Bronchial epithelial cell (primary cell): ENCODE measurements around the gene TMEM222. TPM values are rescaled to one million over a fixed set of nuclear protein-coding genes. Genes with fewer than 3 reads are reported as not detected.

Source experiments
- DNase-seq: peaks from one replicate; pipeline ENCODE4 v3.0.0-alpha.2; 2010; ENCODE audit warnings: low read depth
- FAIRE-seq: peaks from 2 replicates; lab custom pipeline; 2011; peaks lifted over from hg19 to GRCh38; lab: Jason Lieb, UNC
- H3K27me3 ChIP-seq: 2 replicates; pipeline ENCODE4 v1.5.1; 2011; ENCODE audit warnings: low read length; ENCODE audit not compliant: control insufficient read depth, insufficient read depth
- H3K36me3 ChIP-seq: 2 replicates; pipeline ENCODE4 v1.5.1; 2011; ENCODE audit warnings: low read length; ENCODE audit not compliant: control insufficient read depth, insufficient read depth
- H3K4me3 ChIP-seq: 2 replicates; pipeline ENCODE4 v1.5.1; 2011; ENCODE audit warnings: mild to moderate bottlenecking, low read depth, low read length, control low read depth
- CTCF ChIP-seq: IDR thresholded peaks from 2 replicates; pipeline ENCODE4 v1.5.1; 2011; ENCODE audit warnings: mild to moderate bottlenecking, moderate library complexity, low read length, control low read depth, inconsistent platforms; ENCODE audit not compliant: insufficient read depth, severe bottlenecking
- total RNA-seq: library from RNA; depleted of rRNA; stranded (reverse); fragments of >200 nt; gene quantifications from 2 replicates; pipeline ENCODE4 v1.2.1, GENCODE V29; 2014

TMEM222 gene
- total RNA-seq, 1 donor from 2014 or later, result 17.1 TPM

DNA sequence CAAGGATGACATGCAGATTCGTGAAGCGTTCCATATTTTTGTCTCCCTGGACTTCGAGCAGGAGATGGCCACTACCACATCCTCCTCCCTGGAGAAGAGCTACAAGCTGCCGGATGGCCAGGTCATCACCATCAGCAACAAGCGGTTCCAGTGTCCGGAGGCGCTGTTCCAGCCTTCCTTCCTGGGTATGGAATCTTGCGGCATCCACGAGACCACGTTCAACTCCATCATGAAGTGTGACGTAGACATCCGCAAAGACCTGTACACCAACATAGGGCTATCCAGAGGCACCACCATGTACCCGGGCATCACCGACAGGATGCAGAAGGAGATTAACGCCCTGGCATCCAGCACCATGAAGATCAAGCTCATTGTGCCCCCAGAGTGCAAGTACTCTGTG is 3.3 kb downstream of the TMEM222 start:
- DNase-seq (no peak), FAIRE-seq (no peak)
- no peak for TF ChIP-seq CTCF
- Histone ChIP-seq H3K27me3 (no peaks in the 10 kb centered on the region), H3K4me3 (no peak overlapping the region), H3K36me3 (peaks cover 9% of the 10 kb centered on the region)

DNA sequence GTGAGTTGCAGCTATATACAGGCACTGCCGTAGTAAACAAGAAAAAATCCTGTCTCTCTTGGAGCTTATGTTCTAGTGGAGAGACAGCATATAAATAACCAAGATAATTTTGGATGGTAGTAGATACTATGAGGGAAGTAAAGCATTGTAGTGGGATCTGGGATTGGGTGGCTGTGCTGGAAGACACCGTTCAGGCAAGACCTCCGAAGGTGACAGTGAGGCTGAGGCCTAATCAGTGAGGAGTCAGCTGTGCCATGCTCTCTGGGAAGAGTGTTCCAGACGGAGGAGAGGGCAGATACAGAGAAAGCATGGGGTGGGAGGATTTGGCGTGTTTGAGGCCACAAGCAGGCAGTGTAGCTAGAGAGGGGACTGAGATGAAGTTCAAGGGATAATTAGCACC is 6.0 kb downstream of the TMEM222 start:
- DNase-seq (no peak), FAIRE-seq (no peak)
- peaks cover 26% of the 10 kb centered on the region for H3K36me3 ChIP-seq
- TF ChIP-seq CTCF, result no peak
- H3K27me3 ChIP-seq, result no peaks in the 10 kb centered on the region
- no peak overlapping the region for H3K4me3 ChIP-seq

GRCh38 chr1:27330786-27331185 is 8.8 kb downstream of the TMEM222 start:
- H3K36me3 ChIP-seq, result peaks cover 38% of the 10 kb centered on the region
- no peaks in the 10 kb centered on the region for H3K27me3 ChIP-seq
- no peak for TF ChIP-seq CTCF
- no peak for DNase-seq
- no peak overlapping the region for H3K4me3 ChIP-seq
- no peak for FAIRE-seq

GRCh38 chr1:27331426-27331825 is 9.5 kb downstream of the TMEM222 start:
- no peak overlapping the region for H3K4me3 ChIP-seq
- no peak for DNase-seq
- H3K27me3 ChIP-seq, result no peaks in the 10 kb centered on the region
- no peak for TF ChIP-seq CTCF
- no peak for FAIRE-seq
- H3K36me3 ChIP-seq, result peaks cover 42% of the 10 kb centered on the region

GRCh38 chr1:27331922-27332321 is 10.0 kb downstream of the TMEM222 start:
- no peaks in the 10 kb centered on the region for H3K27me3 ChIP-seq
- H3K4me3 ChIP-seq, result no peak overlapping the region
- no peak for FAIRE-seq
- peaks cover 44% of the 10 kb centered on the region for H3K36me3 ChIP-seq
- DNase-seq, result no peak
- no peak for TF ChIP-seq CTCF

- DNase-seq, result no peak
- TF ChIP-seq CTCF, result peak; percentile 91
- Histone ChIP-seq H3K36me3 (peaks cover 44% of the 10 kb centered on the region), H3K4me3 (no peak overlapping the region), H3K27me3 (no peaks in the 10 kb centered on the region)
- FAIRE-seq, result peak; percentile 28
These were observed 10.7 kb downstream of the TMEM222 start for GRCh38 chr1:27332536-27333281.
